Stimulated activated CD8-positive, alpha-beta memory T cell treated with anti-CD3 and anti-CD28 coated beads, Interleukin-7, amount 100 ng/mL, for 48 hours (primary cell): ENCODE results near the gene PRKG1.

Experiments used
- DNase-seq, 2 donors: peaks; one replicate each; pipeline ENCODE4 v3.0.0-alpha.2; 2020; ENCODE audit warnings: low read depth in 1 of 2; ENCODE audit errors: extremely low read depth in 1 of 2

Gene PRKG1

GRCh38 chr10:52077814-52078213 lies 1003.5 kb downstream of the PRKG1 start:
- no peak for DNase-seq

DNA sequence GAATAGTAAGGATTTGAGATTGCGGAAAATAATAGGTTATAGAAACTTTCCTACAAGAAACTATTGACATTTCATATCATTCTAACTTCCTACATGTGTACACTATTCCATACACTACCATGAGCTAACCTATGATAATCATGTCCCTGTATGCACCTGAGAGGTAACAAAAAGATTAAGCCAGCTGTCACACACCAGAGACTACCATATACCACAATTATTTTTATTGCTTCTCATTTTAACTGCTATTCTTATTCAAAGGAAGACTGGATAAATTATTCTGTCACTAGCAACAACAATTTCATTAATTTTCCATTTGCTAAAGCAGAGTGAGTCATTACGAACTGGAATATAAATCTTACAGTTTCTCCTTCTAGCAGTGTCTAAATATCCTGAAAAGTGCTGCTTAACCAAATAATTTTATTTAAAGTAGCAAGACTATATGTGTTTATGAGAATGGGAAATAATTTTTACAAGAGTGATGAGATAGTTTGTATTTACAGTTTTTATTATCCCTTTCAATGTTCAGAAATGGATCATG lies 1004.2 kb downstream of the PRKG1 start:
- DNase-seq, result no peak

- DNase-seq, result no peak
Observed at GRCh38 chr10:52082307-52082706, 1008.0 kb downstream of the PRKG1 start.

GRCh38 chr10:52083422-52083821 lies 1009.1 kb downstream of the PRKG1 start:
- no peak for DNase-seq

GRCh38 chr10:52092390-52092789 lies 1018.1 kb downstream of the PRKG1 start:
- DNase-seq, result no peak

DNA sequence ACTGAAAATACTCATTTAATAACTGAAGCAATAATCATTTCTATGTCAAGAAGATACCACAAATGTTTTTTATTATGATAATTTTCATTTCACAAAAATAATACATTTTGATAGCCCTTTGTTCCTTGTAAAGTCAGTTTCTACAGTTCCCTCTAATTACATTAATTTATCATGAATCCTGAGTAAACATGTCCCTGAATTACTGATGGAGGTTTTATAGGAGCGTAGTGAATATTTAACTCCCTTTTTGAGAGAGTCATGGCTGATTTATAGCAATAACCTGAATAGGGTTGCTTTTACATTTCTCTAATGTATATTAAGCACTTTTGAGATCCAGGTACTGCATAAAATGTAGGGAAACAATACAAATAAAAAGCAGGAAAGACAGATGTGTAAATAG lies 1023.8 kb downstream of the PRKG1 start:
- no peak for DNase-seq

DNA sequence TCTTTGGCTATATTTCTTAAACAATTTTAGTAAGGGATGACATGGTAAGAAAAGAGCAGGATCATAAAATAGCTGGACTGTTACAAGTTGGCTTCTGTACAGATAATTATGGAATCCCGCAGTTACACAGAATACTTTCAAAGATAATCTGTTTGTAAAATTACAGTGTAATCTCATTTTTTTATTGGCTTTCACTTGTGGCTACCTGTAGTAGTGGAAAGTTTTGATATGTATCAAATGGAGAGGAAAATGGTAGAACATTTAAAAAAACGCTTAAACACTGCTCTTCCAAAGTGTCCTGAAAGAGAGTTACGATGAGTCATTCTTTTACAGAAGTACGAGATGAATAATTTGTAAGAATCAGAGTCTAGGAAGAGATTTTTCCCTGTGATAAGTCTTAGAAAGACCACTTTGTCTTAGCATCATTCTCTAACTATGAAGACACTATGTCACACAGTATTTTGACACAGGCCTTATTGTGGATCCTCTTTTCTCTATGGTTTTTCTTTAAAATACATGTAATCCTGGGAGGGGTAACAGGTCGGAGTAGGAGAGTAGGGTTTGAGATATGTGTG lies 1024.8 kb downstream of the PRKG1 start:
- no peak for DNase-seq

DNA sequence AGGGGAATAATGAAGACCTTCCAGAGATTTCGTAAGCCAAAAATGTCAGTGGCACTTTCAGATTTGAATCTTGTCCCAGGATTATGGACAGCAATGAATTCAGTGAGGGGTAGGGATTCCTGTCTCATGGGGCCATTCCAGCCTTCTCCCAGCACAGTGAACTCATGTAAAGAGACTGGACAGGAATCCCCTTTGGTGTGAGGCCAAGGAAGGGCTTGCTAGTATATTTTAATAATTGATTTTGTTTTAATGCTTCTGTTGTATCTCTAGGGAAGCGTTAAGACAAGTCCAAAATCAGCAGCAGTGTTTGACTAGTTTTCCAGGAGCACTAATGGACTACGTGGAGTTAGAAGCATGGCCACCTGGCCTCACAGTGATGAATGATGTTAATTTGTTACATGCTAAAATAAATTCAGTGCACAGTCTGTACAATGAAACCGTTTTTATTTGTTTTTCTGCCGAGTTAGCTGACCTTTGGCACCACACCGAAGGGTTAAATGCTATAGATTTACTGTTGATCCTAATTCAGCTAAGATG lies 1025.8 kb downstream of the PRKG1 start:
- no peak for DNase-seq

DNA sequence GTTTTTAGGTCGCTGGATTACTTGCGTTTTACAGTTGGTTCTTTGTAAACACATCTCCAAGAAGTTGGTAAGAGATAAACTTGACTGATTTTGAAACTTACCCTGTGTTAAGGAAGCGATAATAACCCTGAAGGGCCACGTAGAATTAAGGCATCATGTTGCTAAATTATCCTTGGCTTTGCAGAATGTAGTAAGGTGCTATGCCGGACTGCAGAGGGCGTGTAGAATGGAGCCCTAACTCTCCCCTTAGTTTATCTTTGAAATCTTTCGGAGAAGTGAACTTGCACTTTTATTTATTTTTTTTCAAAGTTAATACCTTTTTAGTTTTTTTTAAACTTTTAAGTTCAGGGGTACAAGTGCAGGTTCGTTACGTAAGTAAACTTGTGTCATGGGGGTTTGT lies 1031.0 kb downstream of the PRKG1 start:
- no peak for DNase-seq

- no peak for DNase-seq
Observed at GRCh38 chr10:52106011-52106410, 1031.7 kb downstream of the PRKG1 start.

- no peak for DNase-seq
Observed at GRCh38 chr10:52106899-52107298, 1032.6 kb downstream of the PRKG1 start.

DNA sequence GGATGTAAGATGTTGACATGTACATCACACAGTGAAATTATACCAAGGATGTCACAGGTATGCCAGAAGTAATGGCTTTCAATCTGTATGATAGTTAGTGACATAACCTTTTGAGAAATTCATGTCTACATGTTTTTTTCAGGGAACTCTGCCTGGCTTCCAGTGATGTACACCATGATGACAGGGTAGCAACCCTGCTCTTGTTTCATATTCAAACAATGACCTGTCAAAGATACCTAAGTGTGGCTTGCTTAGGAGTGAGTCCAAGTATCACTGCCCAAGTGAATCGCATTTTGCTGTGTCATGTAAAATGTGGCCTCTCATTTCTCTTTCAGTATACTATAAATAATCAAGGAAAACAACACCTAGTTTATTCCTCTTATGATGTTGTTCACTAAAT lies 1033.9 kb downstream of the PRKG1 start:
- DNase-seq, result no peak

DNA sequence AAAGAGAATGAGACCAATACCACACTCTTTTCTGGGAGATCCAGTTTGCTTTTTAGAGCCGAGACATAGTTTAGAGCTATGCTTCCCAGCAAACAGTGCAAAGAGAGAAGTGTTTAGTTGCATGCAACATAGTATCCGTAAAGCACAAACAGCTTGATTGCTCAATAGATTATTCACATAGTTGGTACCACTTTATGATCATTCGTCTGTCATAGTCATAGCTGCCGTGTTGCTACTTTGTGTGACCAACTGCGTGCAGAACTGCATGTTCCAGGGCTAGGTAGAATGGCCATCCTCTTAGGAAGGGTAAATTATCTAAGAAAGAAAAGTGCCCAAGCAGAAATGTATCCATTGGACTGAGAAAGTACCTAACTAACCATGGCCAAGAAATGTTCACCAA lies 1036.3 kb downstream of the PRKG1 start:
- DNase-seq, result no peak

DNA sequence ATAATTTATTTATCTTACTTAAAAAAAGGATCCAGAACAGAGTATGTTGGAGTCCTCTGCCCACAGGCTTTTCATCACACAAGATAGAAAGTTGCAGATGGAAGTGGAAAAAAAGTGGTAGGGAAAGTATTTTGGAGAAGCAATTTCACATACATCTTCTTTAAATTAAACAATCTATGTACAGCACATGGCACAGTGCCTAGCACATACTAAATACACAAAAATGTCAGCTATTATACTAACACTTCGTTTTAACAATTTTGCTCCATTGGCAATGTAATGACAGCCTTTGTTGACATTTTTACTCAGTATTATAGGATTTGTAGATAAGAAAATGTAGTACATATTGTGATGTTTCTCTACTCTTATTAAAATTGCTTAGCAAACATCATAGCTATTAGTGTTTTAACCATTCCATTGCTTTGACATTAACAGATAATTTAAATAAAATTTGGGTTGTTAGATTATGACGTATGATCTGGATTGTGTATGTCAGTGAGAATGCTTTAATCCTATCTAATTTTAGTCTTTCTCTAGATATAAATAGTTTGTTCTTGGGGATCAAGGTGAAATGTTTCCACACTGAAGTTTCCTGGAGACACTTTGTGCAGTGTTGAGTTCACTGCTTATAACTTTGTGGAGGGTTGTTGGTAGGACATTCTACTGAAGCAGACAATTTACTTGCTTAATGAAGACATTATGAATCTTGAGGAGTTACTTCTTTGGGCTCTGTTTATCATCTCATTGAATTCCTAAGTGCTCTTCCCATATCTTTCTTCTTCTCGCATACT lies 1037.0 kb downstream of the PRKG1 start:
- no peak for DNase-seq

DNA sequence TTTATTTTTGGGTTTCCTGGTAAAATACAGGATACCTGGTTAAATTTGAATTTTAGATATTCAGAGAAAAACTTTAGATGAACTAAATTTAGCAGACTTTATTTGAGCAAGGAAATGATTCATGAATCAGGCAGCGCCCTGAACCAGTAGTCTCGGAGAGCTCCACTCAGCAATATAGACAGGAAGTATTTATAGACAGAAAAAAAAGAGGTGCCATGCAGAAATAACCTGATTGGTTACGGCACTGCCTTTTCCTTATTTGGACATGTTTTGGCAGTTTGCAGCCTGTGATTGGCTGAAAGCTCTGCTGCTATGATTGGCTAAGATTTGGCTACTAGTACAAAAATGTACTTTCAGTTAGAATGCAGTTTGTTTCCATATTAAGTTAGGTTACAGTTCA lies 1041.5 kb downstream of the PRKG1 start:
- no peak for DNase-seq

DNA sequence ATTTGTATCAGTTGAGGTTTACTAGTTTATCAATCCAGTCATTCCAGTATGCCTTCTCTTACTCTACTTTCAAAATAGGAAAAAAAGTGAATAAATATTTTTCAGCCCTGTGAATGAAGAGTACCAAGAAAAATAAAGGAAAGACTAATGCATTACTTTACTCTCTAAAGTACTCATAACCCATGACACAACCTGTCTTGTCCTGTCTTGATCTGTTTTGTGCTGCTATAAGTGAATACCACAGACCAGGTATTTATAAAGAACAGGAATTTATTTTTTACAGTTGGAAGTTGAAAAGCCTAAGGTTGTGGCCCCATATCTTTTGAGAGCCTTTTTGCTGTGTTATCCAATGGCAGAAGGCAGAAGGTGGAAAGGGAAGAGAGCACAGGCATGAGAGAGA lies 1045.2 kb downstream of the PRKG1 start:
- DNase-seq, result no peak

- no peak for DNase-seq
Observed at GRCh38 chr10:52121688-52122087, 1047.4 kb downstream of the PRKG1 start.

- DNase-seq, result no peak
Observed at GRCh38 chr10:52128056-52128683, 1053.9 kb downstream of the PRKG1 start.

DNA sequence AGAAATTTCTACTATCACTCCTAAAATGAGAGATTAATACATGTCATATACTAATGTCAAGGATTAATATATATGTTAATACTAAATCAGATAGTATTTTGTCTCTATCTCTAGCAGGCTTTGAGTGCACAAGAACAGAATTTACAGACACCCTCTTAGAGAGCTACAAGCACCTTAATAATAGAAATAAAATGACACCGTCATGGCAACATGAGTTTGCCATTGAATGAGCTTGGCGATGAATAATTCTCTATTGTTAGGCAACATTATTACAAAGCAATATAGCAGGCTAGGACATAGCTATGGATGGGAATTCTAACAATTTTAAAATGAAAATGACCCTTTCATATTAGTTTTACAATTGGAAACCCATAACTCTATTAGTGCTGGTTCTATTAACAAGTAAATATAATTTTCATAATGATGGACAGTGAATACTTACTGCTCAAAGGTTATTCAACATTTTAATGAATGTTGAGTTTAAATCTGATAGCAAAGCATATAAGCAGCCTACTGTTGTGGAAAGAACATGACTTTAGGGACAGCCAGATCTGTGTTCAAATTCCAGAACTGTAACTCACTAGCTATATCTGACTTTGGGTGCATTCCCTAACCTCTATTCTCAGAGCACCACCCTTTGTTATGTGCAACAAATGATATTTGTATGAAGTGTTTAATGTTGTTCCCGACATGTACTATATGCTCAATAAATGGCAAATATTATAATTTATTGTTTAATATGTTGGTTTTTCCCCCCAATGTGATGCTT lies 1055.3 kb downstream of the PRKG1 start:
- no peak for DNase-seq

DNA sequence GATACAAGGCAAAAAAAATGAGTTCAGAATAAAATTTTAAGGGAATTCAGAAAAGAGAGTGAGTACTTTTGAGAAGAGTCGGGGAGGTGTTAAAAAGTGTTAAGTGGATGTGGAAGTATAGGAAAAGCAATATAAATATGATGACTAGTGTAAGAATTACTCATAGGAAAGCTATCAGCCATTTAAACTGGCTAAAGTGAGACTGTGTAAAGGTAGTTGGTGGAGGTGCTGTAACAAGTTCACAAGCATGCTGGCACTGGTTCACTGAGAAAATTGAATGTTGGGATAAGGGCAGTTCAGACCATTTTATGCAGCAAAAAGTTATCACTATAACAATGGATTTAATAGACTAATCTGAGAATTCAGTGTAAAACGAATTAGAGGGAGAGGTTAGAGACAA lies 1060.8 kb downstream of the PRKG1 start:
- DNase-seq, result no peak

- no peak for DNase-seq
Observed at GRCh38 chr10:52136921-52137320, 1062.6 kb downstream of the PRKG1 start.
